ENCODE data around the gene SKI. TPM values are rescaled to one million over a fixed set of nuclear protein-coding genes. Genes with fewer than 3 reads are reported as not detected.

Gene SKI
- polyA plus RNA-seq, 1 donor = 46.1 TPM

- Histone ChIP-seq H3K27me3 (ENCODE audit: control insufficient read depth, insufficient read depth, low read length) (no peaks in the 10 kb centered on the region), H3K4me3 (ENCODE audit: low read length) (peak within 1 kb of the TSS; percentile 72), H3K36me3 (ENCODE audit: control insufficient read depth, insufficient read depth, low read length) (peaks cover 2% of the 10 kb centered on the region), H3K4me1 (ENCODE audit: control insufficient read depth, insufficient read depth, low read length) (peaks cover 65% of the 10 kb centered on the region), H3K9me3 (ENCODE audit: control insufficient read depth, low read depth, low read length) (peaks cover 2% of the 10 kb centered on the region), H3K27ac (ENCODE audit: low read length) (peak within 1 kb of the TSS; percentile 93)
- WGBS (ENCODE audit: insufficient coverage, low lambda C conversion rate) = no CpG with 5 or more reads among the region's 63 CpGs
- DNase-seq = no peak
Observed at GRCh38 chr1:2194319-2194897, 33.7 kb upstream of the SKI start, which contains the start of gene FAAP20. TSS of gene FAAP20 (minus strand) at chr1:2194772. CDS start at chr1:2194749, 23 bp downstream.

DNA sequence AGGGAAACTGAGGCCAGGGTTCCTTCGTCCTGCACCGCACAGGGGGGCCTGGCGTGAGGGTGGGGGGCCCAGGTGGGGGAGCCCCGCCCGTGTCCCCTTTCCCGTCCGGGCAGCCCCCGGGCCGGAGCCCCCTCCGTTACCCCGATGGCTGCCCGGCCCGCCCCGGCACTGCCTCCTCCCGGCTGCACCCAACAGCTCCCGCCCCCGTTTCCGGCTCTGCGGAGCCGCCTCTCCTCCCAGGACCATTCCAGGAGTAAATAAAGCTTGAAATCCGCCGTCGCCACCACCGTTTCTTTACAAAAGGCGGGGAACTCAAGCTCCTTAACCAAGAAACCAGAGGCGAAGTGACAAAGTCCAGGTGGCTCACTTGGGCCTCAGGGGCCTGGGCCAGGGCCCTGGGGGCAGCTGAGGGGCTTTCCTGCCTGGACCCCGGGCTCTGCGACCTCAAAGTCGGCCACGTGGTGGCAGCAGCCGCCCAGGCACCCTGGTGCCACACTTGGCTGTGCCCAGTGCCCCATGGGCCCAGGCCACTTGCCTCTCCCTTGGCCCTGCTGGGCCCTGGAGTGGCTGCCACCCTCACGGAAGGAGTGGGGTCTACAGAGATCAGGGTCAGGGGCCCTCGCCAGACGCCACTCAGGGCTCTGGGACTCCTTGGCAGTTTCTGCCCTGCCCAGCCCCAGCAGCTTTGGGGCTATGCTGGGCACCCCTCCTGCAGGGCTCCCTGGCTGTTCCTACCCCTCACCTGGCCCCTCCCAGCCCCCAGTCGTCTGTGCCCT lies 33.0 kb upstream of the SKI start:
- WGBS (ENCODE audit: insufficient coverage, low lambda C conversion rate) = no CpG with 5 or more reads among the region's 35 CpGs
- peak; percentile 86 to 95 for DNase-seq
- Histone ChIP-seq H3K9me3 (ENCODE audit: control insufficient read depth, low read depth, low read length) (peaks cover 2% of the 10 kb centered on the region), H3K36me3 (ENCODE audit: control insufficient read depth, insufficient read depth, low read length) (peaks cover 2% of the 10 kb centered on the region), H3K4me3 (ENCODE audit: low read length) (peak overlapping the region; percentile 41), H3K27me3 (ENCODE audit: control insufficient read depth, insufficient read depth, low read length) (no peaks in the 10 kb centered on the region), H3K4me1 (ENCODE audit: control insufficient read depth, insufficient read depth, low read length) (peaks cover 61% of the 10 kb centered on the region), H3K27ac (ENCODE audit: low read length) (peak overlapping the region; percentile 81)

DNA sequence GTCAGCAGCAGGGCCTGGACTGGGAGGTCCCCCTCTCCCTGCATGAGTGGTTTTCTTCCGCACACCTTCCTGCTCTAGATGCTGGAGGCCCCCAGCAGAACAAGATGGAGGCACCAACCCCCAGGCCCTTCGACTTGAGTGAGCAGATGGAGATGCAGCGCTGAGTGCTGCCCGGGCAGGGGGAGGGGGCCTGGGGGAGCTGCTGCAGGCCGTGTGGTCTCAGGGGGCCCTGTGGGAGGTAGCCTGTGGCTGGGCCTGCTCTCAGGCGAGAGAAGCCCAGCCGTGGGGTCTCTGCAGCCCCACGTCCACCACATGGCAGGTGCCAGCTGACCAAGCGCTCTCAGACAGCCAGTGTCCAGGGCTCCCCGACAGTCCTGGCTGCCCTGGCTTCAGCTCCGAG lies 32.3 kb upstream of the SKI start:
- Histone ChIP-seq H3K36me3 (ENCODE audit: control insufficient read depth, insufficient read depth, low read length) (peaks cover 2% of the 10 kb centered on the region), H3K4me3 (ENCODE audit: low read length) (no peak overlapping the region), H3K27ac (ENCODE audit: low read length) (peak overlapping the region; percentile 81), H3K9me3 (ENCODE audit: control insufficient read depth, low read depth, low read length) (no peaks in the 10 kb centered on the region), H3K4me1 (ENCODE audit: control insufficient read depth, insufficient read depth, low read length) (peaks cover 54% of the 10 kb centered on the region), H3K27me3 (ENCODE audit: control insufficient read depth, insufficient read depth, low read length) (no peaks in the 10 kb centered on the region)
- no peak for DNase-seq
- WGBS (ENCODE audit: insufficient coverage, low lambda C conversion rate) = no CpG with 5 or more reads among the region's 11 CpGs

- no peaks in the 10 kb centered on the region for H3K9me3 ChIP-seq (ENCODE audit: control insufficient read depth, low read depth, low read length)
- no peak for DNase-seq
- H3K36me3 ChIP-seq (ENCODE audit: control insufficient read depth, insufficient read depth, low read length) = peaks cover 2% of the 10 kb centered on the region
- no peaks in the 10 kb centered on the region for H3K27me3 ChIP-seq (ENCODE audit: control insufficient read depth, insufficient read depth, low read length)
- peaks cover 44% of the 10 kb centered on the region for H3K4me1 ChIP-seq (ENCODE audit: control insufficient read depth, insufficient read depth, low read length)
- no peak overlapping the region for H3K27ac ChIP-seq (ENCODE audit: low read length)
- H3K4me3 ChIP-seq (ENCODE audit: low read length) = no peak overlapping the region
- WGBS (ENCODE audit: insufficient coverage, low lambda C conversion rate) = no CpG with 5 or more reads among the region's 17 CpGs
Observed at GRCh38 chr1:2196901-2197638, 31.0 kb upstream of the SKI start.

DNA sequence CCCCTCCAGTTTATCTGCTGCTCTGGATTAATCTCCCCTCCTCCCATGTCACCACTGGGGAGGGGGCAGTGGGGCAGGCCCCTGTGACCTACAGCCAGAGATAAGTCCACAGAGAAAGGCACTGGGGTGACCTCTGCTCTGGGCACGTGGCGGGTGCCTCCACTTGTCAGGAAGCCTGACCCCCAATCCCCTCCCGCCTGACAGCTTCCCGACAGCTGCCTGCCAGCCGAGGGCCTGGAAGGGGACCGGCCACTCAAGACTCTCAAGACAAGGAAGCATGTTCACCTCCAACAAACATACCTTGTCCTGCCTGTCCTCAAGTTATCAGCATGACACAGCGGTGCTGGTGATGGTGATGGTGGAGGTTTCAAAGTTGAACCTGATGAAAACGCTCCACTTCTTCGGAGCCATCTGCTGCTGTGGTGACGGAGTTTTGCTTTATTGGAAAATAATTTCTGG lies 30.4 kb upstream of the SKI start:
- H3K27ac ChIP-seq (ENCODE audit: low read length) = no peak overlapping the region
- no peak overlapping the region for H3K4me3 ChIP-seq (ENCODE audit: low read length)
- WGBS (ENCODE audit: insufficient coverage, low lambda C conversion rate) = no CpG with 5 or more reads among the region's 10 CpGs
- no peaks in the 10 kb centered on the region for H3K27me3 ChIP-seq (ENCODE audit: control insufficient read depth, insufficient read depth, low read length)
- no peak for DNase-seq
- H3K4me1 ChIP-seq (ENCODE audit: control insufficient read depth, insufficient read depth, low read length) = peaks cover 38% of the 10 kb centered on the region
- H3K36me3 ChIP-seq (ENCODE audit: control insufficient read depth, insufficient read depth, low read length) = peaks cover 1% of the 10 kb centered on the region
- H3K9me3 ChIP-seq (ENCODE audit: control insufficient read depth, low read depth, low read length) = no peaks in the 10 kb centered on the region

GRCh38 chr1:2198571-2198970 lies 29.5 kb upstream of the SKI start:
- H3K27me3 ChIP-seq (ENCODE audit: control insufficient read depth, insufficient read depth, low read length) = no peaks in the 10 kb centered on the region
- no CpG with 5 or more reads among the region's 11 CpGs for WGBS (ENCODE audit: insufficient coverage, low lambda C conversion rate)
- peak overlapping the region; percentile 61 for H3K27ac ChIP-seq (ENCODE audit: low read length)
- no peak overlapping the region for H3K4me3 ChIP-seq (ENCODE audit: low read length)
- H3K9me3 ChIP-seq (ENCODE audit: control insufficient read depth, low read depth, low read length) = no peaks in the 10 kb centered on the region
- H3K4me1 ChIP-seq (ENCODE audit: control insufficient read depth, insufficient read depth, low read length) = peaks cover 30% of the 10 kb centered on the region
- H3K36me3 ChIP-seq (ENCODE audit: control insufficient read depth, insufficient read depth, low read length) = no peaks in the 10 kb centered on the region
- DNase-seq = no peak

DNA sequence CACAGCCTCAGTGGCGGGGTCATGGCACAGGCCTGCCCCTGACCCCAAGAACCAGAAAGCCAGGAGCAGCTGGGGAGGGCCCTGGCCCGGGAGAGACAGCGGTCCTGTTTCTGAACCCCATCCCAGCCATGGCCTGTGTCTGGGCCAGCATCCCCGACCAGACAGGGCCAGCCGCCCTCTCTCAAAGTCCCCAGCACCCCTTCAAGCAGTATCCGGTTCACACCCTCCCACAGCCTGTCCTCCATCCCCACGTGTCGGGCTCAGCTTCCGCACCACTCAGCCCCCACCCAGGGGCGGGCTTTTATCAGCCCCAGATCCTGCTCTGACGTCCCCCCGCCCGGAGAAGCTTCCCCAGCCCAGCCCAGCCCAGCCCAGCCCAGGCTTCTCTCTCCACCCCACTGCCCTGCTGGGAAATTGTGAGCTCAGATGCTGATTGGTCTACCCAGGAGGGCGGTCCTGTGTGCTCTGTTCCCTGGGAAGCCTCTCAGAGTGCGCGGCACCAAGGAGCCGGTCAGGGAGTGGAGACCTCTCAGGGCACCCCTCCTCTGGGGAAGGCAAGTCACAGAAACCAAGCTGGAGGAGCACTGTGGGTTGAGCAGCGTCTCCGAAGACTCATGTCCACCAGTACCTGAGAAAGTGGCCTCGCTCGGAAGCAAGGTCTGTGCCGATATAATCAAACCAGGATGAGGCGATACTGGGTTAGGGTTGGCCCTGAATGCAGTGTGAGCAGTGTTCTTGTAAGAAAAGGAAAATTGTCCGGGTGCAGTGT lies 28.9 kb upstream of the SKI start:
- Histone ChIP-seq H3K27me3 (ENCODE audit: control insufficient read depth, insufficient read depth, low read length) (no peaks in the 10 kb centered on the region), H3K4me1 (ENCODE audit: control insufficient read depth, insufficient read depth, low read length) (peaks cover 32% of the 10 kb centered on the region), H3K27ac (ENCODE audit: low read length) (peak overlapping the region; percentile 61), H3K4me3 (ENCODE audit: low read length) (peak overlapping the region; percentile 34), H3K9me3 (ENCODE audit: control insufficient read depth, low read depth, low read length) (no peaks in the 10 kb centered on the region), H3K36me3 (ENCODE audit: control insufficient read depth, insufficient read depth, low read length) (no peaks in the 10 kb centered on the region)
- WGBS (ENCODE audit: insufficient coverage, low lambda C conversion rate) = no CpG with 5 or more reads among the region's 24 CpGs
- peak; percentile 86 to 91 for DNase-seq

GRCh38 chr1:2200308-2200943 lies 27.7 kb upstream of the SKI start:
- no peak overlapping the region for H3K4me3 ChIP-seq (ENCODE audit: low read length)

DNA sequence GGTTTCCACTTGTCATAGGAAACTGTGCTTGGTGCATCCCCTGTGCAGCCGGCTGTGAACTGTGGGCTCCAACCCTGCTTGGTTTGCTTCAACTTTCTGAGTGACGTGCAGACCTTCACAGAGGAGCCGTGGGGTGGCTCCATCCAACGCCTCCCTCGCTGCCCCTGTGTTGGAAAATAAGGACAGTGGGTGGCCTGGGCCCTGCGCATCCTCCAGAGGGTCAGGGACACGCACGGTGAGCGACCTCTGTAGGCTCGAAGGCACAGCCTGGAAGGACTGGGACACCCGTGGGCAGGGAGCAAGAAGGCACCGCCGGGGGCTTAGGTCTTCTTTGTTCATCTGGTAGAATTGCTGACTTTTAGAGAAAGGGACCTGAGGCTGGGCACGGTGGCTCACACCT lies 27.1 kb upstream of the SKI start:
- Histone ChIP-seq H3K36me3 (ENCODE audit: control insufficient read depth, insufficient read depth, low read length) (no peaks in the 10 kb centered on the region), H3K9me3 (ENCODE audit: control insufficient read depth, low read depth, low read length) (peaks cover 3% of the 10 kb centered on the region), H3K27me3 (ENCODE audit: control insufficient read depth, insufficient read depth, low read length) (no peaks in the 10 kb centered on the region), H3K4me3 (ENCODE audit: low read length) (no peak overlapping the region), H3K4me1 (ENCODE audit: control insufficient read depth, insufficient read depth, low read length) (peaks cover 30% of the 10 kb centered on the region), H3K27ac (ENCODE audit: low read length) (no peak overlapping the region)
- no peak for DNase-seq
- WGBS (ENCODE audit: insufficient coverage, low lambda C conversion rate) = no CpG with 5 or more reads among the region's 14 CpGs

More at GRCh38 chr1:2200308-2200943, 27.7 kb upstream of the SKI start:
- no CpG with 5 or more reads among the region's 21 CpGs for whole genome bisulfite sequencing (ENCODE audit: insufficient coverage, low lambda C conversion rate)
- Histone ChIP-seq H3K36me3 (ENCODE audit: control insufficient read depth, insufficient read depth, low read length) (no peaks in the 10 kb centered on the region), H3K4me1 (ENCODE audit: control insufficient read depth, insufficient read depth, low read length) (peaks cover 32% of the 10 kb centered on the region), H3K27me3 (ENCODE audit: control insufficient read depth, insufficient read depth, low read length) (no peaks in the 10 kb centered on the region), H3K9me3 (ENCODE audit: control insufficient read depth, low read depth, low read length) (no peaks in the 10 kb centered on the region), H3K27ac (ENCODE audit: low read length) (no peak overlapping the region)
- DNase-seq = no peak
